NCI-H526 treated with DMSO at 0.1 percent for 48 hours (cell line): Measurements from ENCODE around the gene STOX2.
"Not testable (repeated sequence)": the region's sequence is repeated elsewhere in the genome, so short reads cannot be mapped to it uniquely, and the experiment has no call there.

ENCODE experiments used
- DNase-seq: peaks from one replicate; lab custom pipeline; 2025; lab: John Stamatoyannopoulos, UW

Gene STOX2

DNA sequence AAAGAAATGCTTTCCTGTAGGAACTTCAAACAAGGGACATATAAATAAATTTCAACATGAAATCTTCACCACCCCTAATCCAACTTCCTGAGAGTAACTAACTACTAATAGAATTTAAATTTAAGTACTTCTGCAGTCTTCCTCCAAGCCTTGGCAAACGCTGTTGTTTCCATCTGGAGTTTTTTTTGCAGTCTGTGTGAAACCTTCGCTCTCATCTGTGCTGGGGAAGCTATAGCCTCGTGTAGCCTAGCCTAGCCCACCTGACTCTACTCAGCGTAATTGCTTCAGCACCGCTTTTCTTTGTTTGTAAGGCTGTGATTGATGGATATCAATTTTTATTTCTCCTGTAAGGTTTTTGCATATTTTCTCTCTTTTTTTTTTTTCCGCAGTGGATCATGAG is 30.9 kb downstream of the STOX2 start:
- DNase-seq, result no peak

- no peak for DNase-seq
Measured at GRCh38 chr4:183936574-183937345, 31.7 kb downstream of the STOX2 start.

GRCh38 chr4:183940864-183941263 is 35.8 kb downstream of the STOX2 start:
- no peak for DNase-seq

DNA sequence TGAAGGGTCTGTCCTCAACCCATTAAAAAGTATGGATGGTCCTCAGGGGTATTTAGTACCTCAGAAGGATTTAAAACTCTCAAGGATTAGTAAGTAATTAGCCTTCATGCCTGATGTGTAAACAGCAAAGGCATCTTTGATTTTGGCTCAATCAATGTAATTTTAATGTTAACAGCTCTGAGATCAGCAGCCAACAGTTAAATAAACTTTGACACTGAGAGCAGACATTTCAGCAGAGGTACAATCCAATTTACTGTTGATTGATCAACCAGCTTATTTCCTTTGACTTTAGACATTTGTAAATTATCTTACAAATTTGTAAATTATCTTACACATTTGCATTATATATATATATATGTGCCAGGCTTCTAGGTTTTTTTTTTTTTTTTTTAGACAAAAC is 36.9 kb downstream of the STOX2 start:
- DNase-seq, result no peak

- no peak for DNase-seq
Measured at GRCh38 chr4:183945741-183946140, 40.6 kb downstream of the STOX2 start.

- no peak for DNase-seq
Measured at GRCh38 chr4:183950536-183950935, 45.4 kb downstream of the STOX2 start.

GRCh38 chr4:183952652-183953051 is 47.5 kb downstream of the STOX2 start:
- not testable (repeated sequence) for DNase-seq

GRCh38 chr4:183959319-183960045 is 54.4 kb downstream of the STOX2 start:
- no peak for DNase-seq

- peak; percentile 35 for DNase-seq
Measured at GRCh38 chr4:183960046-183960420, 54.9 kb downstream of the STOX2 start.

DNA sequence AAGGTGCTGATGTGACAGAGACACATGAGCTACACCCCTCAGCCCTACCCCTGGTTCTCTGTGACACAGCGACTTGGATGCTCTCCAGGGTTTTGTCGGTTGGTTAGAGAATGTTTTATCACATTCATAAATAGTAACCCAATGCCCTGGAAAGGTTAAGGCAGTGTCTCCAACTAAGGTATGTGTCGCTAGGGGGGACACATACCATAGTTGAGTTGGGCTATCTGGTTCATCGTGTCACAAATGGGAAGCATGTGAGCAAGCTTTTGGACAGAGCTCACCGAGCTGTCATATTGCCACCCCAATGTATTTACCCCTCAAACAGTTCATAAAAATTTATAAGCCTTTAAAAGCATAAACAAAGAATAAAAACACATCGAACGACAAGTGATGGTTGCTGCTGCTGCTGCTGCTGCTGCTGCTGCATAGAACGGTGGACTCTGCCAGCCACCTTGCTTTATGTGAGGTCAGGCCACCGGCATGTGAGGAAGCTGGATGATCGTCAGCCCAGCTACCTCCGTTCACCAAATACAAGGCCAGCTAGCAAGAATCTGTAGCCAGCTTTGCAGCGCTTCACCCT is 55.9 kb downstream of the STOX2 start:
- DNase-seq, result no peak

DNA sequence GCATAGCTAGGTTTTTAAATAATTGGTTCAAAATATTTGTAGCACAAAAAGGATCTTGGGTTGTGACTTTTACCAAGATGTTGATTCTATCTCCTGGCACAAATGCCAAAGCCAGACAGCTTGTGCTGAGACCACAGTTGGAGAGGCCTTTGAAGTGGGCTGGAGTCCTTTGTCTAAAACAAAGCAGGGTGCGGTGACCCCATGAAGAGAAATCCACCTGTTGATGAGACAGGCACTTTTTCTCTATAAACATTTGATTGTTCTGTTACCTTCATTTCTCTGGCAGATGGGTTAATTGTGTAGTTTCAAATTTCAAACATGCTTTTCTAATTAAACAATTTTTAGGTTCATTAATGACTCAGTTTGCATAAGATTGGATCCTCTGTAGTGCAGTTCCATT is 56.7 kb downstream of the STOX2 start:
- DNase-seq, result no peak

GRCh38 chr4:183962419-183962818 is 57.3 kb downstream of the STOX2 start:
- no peak for DNase-seq

- DNase-seq, result no peak
Measured at GRCh38 chr4:183966371-183966770, 61.3 kb downstream of the STOX2 start.

DNA sequence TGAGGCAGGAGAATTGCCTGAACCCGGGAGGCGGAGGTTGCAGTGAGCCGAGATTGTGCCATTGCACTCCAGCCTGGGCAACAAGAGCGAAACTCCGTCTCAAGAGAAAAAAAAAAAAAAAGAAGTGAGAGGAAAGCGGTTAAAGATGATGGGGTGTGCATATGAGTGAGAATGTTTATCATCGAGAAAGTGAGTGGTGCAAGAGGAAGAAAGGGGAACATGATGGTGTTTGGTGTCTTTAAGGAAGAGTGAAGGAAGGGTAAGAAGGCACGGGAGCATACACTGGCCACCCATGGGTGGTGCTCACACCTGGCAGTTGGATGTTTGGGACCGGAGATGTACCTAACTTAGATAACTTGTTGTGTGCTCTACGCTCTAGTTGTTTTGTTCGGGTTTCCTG is 62.2 kb downstream of the STOX2 start:
- no peak for DNase-seq

DNA sequence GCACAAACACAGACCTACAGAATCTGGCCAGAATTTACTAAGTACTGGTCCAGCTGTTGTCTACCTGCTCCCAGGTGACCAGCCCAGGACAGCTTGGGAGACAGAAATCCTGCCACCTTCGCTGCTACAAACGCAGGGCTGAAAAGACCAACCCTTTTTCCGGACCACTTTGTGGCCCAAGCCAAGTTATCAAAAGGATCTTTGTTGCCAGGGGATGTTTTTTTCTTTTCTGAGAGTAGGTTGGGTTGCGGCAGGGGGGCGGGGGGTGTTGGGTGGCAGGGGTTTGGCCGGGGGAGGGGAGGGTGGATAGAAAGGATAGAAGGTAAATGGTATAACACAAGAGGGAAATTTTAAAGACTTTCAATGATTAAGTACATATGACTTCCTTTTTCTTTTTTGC is 63.4 kb downstream of the STOX2 start:
- no peak for DNase-seq

- DNase-seq, result no peak
Measured at GRCh38 chr4:183968931-183969330, 63.8 kb downstream of the STOX2 start.

DNA sequence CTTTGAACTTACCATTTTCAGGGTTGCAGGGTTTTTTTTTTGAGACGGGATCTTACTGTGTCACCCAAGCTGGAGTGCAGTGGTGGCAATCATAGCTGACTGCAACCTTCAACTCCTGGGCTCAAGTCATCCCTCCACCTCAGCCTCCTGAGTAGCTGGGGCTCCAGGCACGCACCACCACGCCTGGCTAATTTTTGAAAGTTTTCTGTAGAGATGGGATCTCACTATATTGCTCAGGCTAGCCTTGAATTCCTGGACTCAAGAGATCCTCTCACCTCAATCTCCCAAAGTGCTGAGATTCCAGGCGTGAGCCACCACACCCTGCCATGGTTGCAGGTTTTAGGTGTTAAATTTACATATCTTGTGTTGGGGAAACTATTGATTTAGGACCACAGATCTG is 64.5 kb downstream of the STOX2 start:
- DNase-seq, result no peak

DNA sequence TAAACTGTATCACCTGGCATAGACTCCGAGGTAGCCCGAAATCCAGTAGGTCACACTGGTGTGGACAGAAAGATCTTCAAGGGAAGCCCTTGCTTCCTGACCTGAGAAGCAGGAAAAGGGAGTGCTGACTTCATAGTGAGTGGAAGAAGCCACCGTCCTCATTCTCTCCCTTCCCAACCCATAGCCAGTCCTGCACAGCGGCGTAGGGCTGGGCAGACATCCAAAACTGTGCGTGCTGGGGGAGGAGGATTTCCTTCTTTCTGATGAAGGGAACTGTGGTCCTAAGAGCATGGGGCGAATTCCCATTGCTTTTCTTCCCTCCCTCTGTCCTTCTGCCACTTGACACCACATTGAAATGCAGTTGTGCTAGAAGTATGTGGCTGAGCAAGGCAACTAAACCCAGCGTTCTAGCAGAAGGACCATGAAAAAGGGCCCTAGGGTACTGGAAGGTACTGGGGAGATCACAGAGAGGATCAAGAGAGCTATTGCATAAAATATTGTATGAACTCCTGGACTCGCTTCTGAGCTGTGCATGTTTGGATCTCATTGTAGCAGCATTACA is 66.9 kb downstream of the STOX2 start:
- DNase-seq, result no peak

- DNase-seq, result no peak
Measured at GRCh38 chr4:183977707-183978106, 72.6 kb downstream of the STOX2 start.

GRCh38 chr4:183984566-183984965 is 79.5 kb downstream of the STOX2 start:
- no peak for DNase-seq

- no peak for DNase-seq
Measured at GRCh38 chr4:183985786-183986185, 80.7 kb downstream of the STOX2 start.

DNA sequence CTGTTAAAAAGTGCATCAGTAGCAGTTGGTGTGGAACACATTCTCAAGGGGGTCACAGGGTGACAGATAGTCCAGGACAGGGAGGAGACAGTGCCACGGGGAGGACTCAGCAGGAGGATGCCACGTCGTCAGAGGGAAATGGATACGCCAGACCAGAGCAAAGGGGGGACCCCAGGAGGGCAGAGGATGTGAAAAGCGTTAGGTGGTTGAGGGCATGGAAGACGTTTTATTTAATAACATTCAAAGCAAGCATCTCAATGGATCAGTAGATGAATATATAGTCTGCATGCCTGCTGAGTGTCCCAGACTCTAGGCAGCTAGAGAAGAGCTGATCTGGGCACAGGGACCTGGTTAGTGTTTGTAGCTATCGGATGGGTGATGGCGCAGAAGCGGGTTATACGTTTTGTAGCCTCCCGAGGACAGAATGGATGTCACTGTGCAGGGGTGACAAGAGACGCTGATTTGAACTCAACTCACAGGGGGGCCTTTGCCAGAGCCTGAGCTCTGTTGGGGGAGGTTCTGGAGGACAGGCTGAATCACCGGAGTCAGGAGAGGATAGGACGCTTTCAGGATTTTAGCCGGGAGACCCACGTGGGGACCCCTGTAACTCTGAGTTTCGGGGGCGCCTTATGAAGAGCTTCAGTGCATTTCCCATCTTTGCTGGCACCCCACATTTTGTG is 81.3 kb downstream of the STOX2 start:
- no peak for DNase-seq
